Dedifferentiated amniotic fluid mesenchymal stem cell (primary cell): ENCODE data around the gene PDE1C.

ENCODE experiments used
- DNase-seq: peaks from one replicate; pipeline ENCODE4 v3.0.0-alpha.2; 2016; ENCODE audit errors: extremely low spot score

PDE1C gene

GRCh38 chr7:31775556-31775955 lies 294.7 kb downstream of the PDE1C start:
- no peak for DNase-seq

GRCh38 chr7:31772211-31772610 lies 298.0 kb downstream of the PDE1C start:
- no peak for DNase-seq

GRCh38 chr7:31767686-31768358 lies 302.4 kb downstream of the PDE1C start:
- no peak for DNase-seq

GRCh38 chr7:31764462-31764861 lies 305.7 kb downstream of the PDE1C start:
- DNase-seq, result no peak

GRCh38 chr7:31763548-31763947 lies 306.7 kb downstream of the PDE1C start:
- no peak for DNase-seq

- no peak for DNase-seq
These were observed 308.6 kb downstream of the PDE1C start for GRCh38 chr7:31761646-31762045.

- DNase-seq, result no peak
These were observed 311.5 kb downstream of the PDE1C start for GRCh38 chr7:31758755-31759154.

GRCh38 chr7:31751726-31752125 lies 318.5 kb downstream of the PDE1C start:
- DNase-seq, result no peak

- no peak for DNase-seq
These were observed 322.1 kb downstream of the PDE1C start for GRCh38 chr7:31748084-31748483.

GRCh38 chr7:31747553-31747952 lies 322.7 kb downstream of the PDE1C start:
- DNase-seq, result peak; percentile 46

GRCh38 chr7:31744294-31744874 lies 325.8 kb downstream of the PDE1C start:
- DNase-seq, result peak; percentile 64

GRCh38 chr7:31741852-31742251 lies 328.4 kb downstream of the PDE1C start:
- DNase-seq, result no peak

- peak; percentile 72 for DNase-seq
These were observed 333.9 kb downstream of the PDE1C start for GRCh38 chr7:31735991-31736982.

- DNase-seq, result no peak
These were observed 335.8 kb downstream of the PDE1C start for GRCh38 chr7:31734456-31734855.

- DNase-seq, result no peak
These were observed 340.9 kb downstream of the PDE1C start for GRCh38 chr7:31729195-31729804.

GRCh38 chr7:31724696-31725095 lies 345.5 kb downstream of the PDE1C start:
- no peak for DNase-seq

GRCh38 chr7:31720366-31720765 lies 349.8 kb downstream of the PDE1C start:
- DNase-seq, result no peak

- DNase-seq, result no peak
These were observed 353.9 kb downstream of the PDE1C start for GRCh38 chr7:31716355-31716754.

- no peak for DNase-seq
These were observed 360.0 kb downstream of the PDE1C start for GRCh38 chr7:31710171-31710570.

GRCh38 chr7:31707089-31707488 lies 363.1 kb downstream of the PDE1C start:
- DNase-seq, result no peak

GRCh38 chr7:31705377-31705776 lies 364.8 kb downstream of the PDE1C start:
- DNase-seq, result no peak

GRCh38 chr7:31702354-31702753 lies 367.9 kb downstream of the PDE1C start:
- no peak for DNase-seq
